Loucy (cell line): ENCODE measurements around the gene EGFL7.

ENCODE experiments used
- CTCF ChIP-seq: fragments of 200-600 bp; sonication (generic); conservative IDR thresholded peaks from 2 replicates; pipeline ENCODE4 v1.5.1; 2014; ENCODE audit warnings: mild to moderate bottlenecking, antibody characterized with exemption, low read length
- EZH2phosphoT487 ChIP-seq: fragments of 200-600 bp; IDR thresholded peaks from 2 replicates; pipeline ENCODE4 v1.6.1; 2018; ENCODE audit warnings: antibody characterized with exemption, mild to moderate bottlenecking, moderate library complexity, borderline replicate concordance

GRCh38 chr9:136678624-136679023 lies 15.9 kb downstream of the EGFL7 start:
- TF ChIP-seq CTCF (no peak), EZH2phosphoT487 (no peak)
